IMR-90 (cell line): Measurements from ENCODE around the gene OTUD5. TPM values are rescaled to one million over a fixed set of nuclear protein-coding genes. Genes with fewer than 3 reads are reported as not detected.

Source experiments
- ATAC-seq: fragments of 200-7000 bp; cut with Tn5 transposase; 2 replicates; pipeline ENCODE4 v1.9.1; 2020; ENCODE audit warnings: low read depth, mild to moderate bottlenecking, moderate library complexity
- BruUV-seq: library from RNA; stranded (reverse); fragments of 400-500 nt; replicated peaks from 2 replicates; lab custom pipeline; 2021; lab: Mats Ljungman, UMichigan
- CTCF ChIA-PET: fragments of 300-600 bp; formaldehyde crosslinking; extraction: SDS; loops from one replicate; lab custom pipeline; 2021; ENCODE audit warnings: antibody characterized with exemption; lab: Yijun Ruan, JAX
- POLR2A ChIA-PET: fragments of 300-600 bp; sonication (Branson Sonifier 250); formaldehyde crosslinking; loops from one replicate; lab custom pipeline; 2022; ENCODE audit warnings: antibody characterized with exemption; ENCODE audit not compliant: unreplicated experiment; lab: Charles Lee
- DNase-seq: peaks from one replicate; pipeline ENCODE4 v3.0.0; 2013
- H2AFZ ChIP-seq: replicated peaks from 2 replicates; pipeline ENCODE3; 2013; ENCODE audit warnings: low read length, mild to moderate bottlenecking; ENCODE audit not compliant: poor library complexity
- H2AK5ac ChIP-seq: 2 replicates; pipeline ENCODE4 v1.6.1; 2013; ENCODE audit warnings: low read depth, low read length, inconsistent platforms
- H2AK9ac ChIP-seq: replicated peaks from 2 replicates; pipeline ENCODE3; 2013; ENCODE audit warnings: mild to moderate bottlenecking, low read depth, low read length, moderate library complexity; ENCODE audit not compliant: poor library complexity
- H2BK120ac ChIP-seq: 2 replicates; pipeline ENCODE4 v1.6.1; 2013; ENCODE audit warnings: low read depth, low read length, inconsistent platforms
- H2BK15ac ChIP-seq: 3 replicates; pipeline ENCODE4 v1.6.1; 2013; ENCODE audit warnings: low read depth, low read length, inconsistent platforms
- H2BK20ac ChIP-seq: 2 replicates; pipeline ENCODE4 v1.6.1; 2013; ENCODE audit warnings: low read depth, mild to moderate bottlenecking, inconsistent platforms, low read length, moderate library complexity
- H2BK5ac ChIP-seq: 2 replicates; pipeline ENCODE4 v1.6.1; 2013; ENCODE audit warnings: mild to moderate bottlenecking, low read depth, low read length, inconsistent platforms; ENCODE audit not compliant: poor library complexity, severe bottlenecking
- H3K14ac ChIP-seq: replicated peaks from 2 replicates; pipeline ENCODE4 v1.6.1; 2013; ENCODE audit warnings: low read depth, low read length, inconsistent platforms
- H3K18ac ChIP-seq: 2 replicates; pipeline ENCODE4 v1.6.1; 2013; ENCODE audit warnings: low read depth, low read length, control low read depth
- H3K23ac ChIP-seq: 2 replicates; pipeline ENCODE4 v1.6.1; 2013; ENCODE audit warnings: low read depth, low read length, inconsistent platforms
- H3K27ac ChIP-seq: 2 replicates; pipeline ENCODE4 v1.5.1; 2013; ENCODE audit warnings: mild to moderate bottlenecking, control low read depth, low read length; ENCODE audit not compliant: insufficient read depth
- H3K27me3 ChIP-seq: 2 replicates; pipeline ENCODE4 v1.6.1; 2013; ENCODE audit warnings: low read length; ENCODE audit not compliant: control insufficient read depth, insufficient read depth
- H3K36me3 ChIP-seq: 2 replicates; pipeline ENCODE4 v1.6.1; 2013; ENCODE audit warnings: low read length, mixed read lengths; ENCODE audit not compliant: control insufficient read depth, insufficient read depth
- H3K4ac ChIP-seq: 2 replicates; pipeline ENCODE4 v1.6.1; 2013; ENCODE audit warnings: low read depth, low read length, inconsistent platforms
- H3K4me1 ChIP-seq: 2 replicates; pipeline ENCODE4 v1.6.1; 2013; ENCODE audit warnings: low read length, mixed read lengths; ENCODE audit not compliant: control insufficient read depth, insufficient read depth
- H3K4me2 ChIP-seq: 2 replicates; pipeline ENCODE4 v1.6.1; 2013; ENCODE audit warnings: low read depth, mild to moderate bottlenecking, control low read depth, low read length, moderate library complexity
- H3K4me3 ChIP-seq: 2 replicates; pipeline ENCODE4 v1.5.1; 2013; ENCODE audit warnings: low read depth, mild to moderate bottlenecking, control low read depth, low read length, moderate library complexity; ENCODE audit not compliant: insufficient read depth
- H3K56ac ChIP-seq: 2 replicates; pipeline ENCODE4 v1.6.1; 2013; ENCODE audit warnings: low read length, inconsistent platforms; ENCODE audit not compliant: insufficient read depth; ENCODE audit errors: extremely low read depth
- H3K79me1 ChIP-seq, 2 experiments: 2 replicates each; pipeline ENCODE4 v1.6.1; 2013; ENCODE audit warnings: low read length in 2 of 2, inconsistent platforms in 1 of 2, low read depth in 1 of 2
- H3K9ac ChIP-seq: 2 replicates; pipeline ENCODE4 v1.6.1; 2013; ENCODE audit warnings: low read depth, low read length, control low read depth
- H3K9me1 ChIP-seq: 2 replicates; pipeline ENCODE4 v1.6.1; 2013; ENCODE audit warnings: low read length, inconsistent platforms; ENCODE audit not compliant: insufficient read depth
- H3K9me3 ChIP-seq: 2 replicates; pipeline ENCODE4 v1.6.1; 2013; ENCODE audit warnings: low read length; ENCODE audit not compliant: control insufficient read depth, insufficient read depth
- H4K20me1 ChIP-seq: 2 replicates; pipeline ENCODE4 v1.6.1; 2013; ENCODE audit warnings: low read length, inconsistent platforms; ENCODE audit not compliant: insufficient read depth
- H4K5ac ChIP-seq: 2 replicates; pipeline ENCODE4 v1.6.1; 2013; ENCODE audit warnings: mild to moderate bottlenecking, low read depth, low read length, control low read depth
- H4K8ac ChIP-seq, 2 experiments: 2 replicates each; pipeline ENCODE4 v1.6.1; 2013; ENCODE audit warnings: low read depth in 2 of 2, low read length in 2 of 2, control low read depth in 1 of 2, inconsistent platforms in 1 of 2
- H4K91ac ChIP-seq: 2 replicates; pipeline ENCODE4 v1.6.1; 2013; ENCODE audit warnings: low read depth, low read length, inconsistent platforms; ENCODE audit not compliant: insufficient read depth
- BHLHE40 ChIP-seq: fragments of 150-350 bp; IDR thresholded peaks from 2 replicates; pipeline ENCODE4 v1.6.1; 2016; ENCODE audit warnings: mild to moderate bottlenecking, low read depth, low read length
- CEBPB ChIP-seq: IDR thresholded peaks from 2 replicates; pipeline ENCODE4 v1.6.1; 2012; ENCODE audit warnings: low read depth, low read length, improper control_type of control experiment
- CHD1 ChIP-seq: IDR thresholded peaks from 2 replicates; pipeline ENCODE4 v1.6.1; 2012; ENCODE audit warnings: low read depth, low read length, improper control_type of control experiment
- FOS ChIP-seq: fragments of 150-350 bp; IDR thresholded peaks from 2 replicates; pipeline ENCODE4 v1.6.1; 2016; ENCODE audit warnings: low read depth, low read length
- MAFK ChIP-seq: IDR thresholded peaks from 2 replicates; pipeline ENCODE4 v1.6.1; 2012; ENCODE audit warnings: low read depth, low read length, improper control_type of control experiment
- MAZ ChIP-seq: IDR thresholded peaks from 2 replicates; pipeline ENCODE4 v1.6.1; 2012; ENCODE audit warnings: low read depth, mild to moderate bottlenecking, low read length, improper control_type of control experiment, moderate library complexity, borderline replicate concordance
- MXI1 ChIP-seq: IDR thresholded peaks from 2 replicates; pipeline ENCODE4 v1.6.1; 2012; ENCODE audit warnings: low read depth, mild to moderate bottlenecking, low read length, moderate library complexity, borderline replicate concordance
- NFE2L2 ChIP-seq: fragments of 150-350 bp; IDR thresholded peaks from 2 replicates; pipeline ENCODE4 v1.6.1; 2016; ENCODE audit warnings: low read depth, mild to moderate bottlenecking, low read length
- POLR2A ChIP-seq: IDR thresholded peaks from 2 replicates; pipeline ENCODE4 v1.6.1; 2012; ENCODE audit warnings: mild to moderate bottlenecking, low read depth, low read length
- RAD21 ChIP-seq: IDR thresholded peaks from 2 replicates; pipeline ENCODE4 v1.6.1; 2012; ENCODE audit warnings: low read length, improper control_type of control experiment
- RCOR1 ChIP-seq: IDR thresholded peaks from 2 replicates; pipeline ENCODE4 v1.6.1; 2012; ENCODE audit warnings: mild to moderate bottlenecking, low read length, improper control_type of control experiment; ENCODE audit not compliant: insufficient replicate concordance
- RFX5 ChIP-seq: IDR thresholded peaks from 2 replicates; pipeline ENCODE4 v1.8.0; 2012; ENCODE audit warnings: low read depth, mild to moderate bottlenecking, low read length, moderate library complexity
- SMC3 ChIP-seq: fragments of 150-350 bp; IDR thresholded peaks from 2 replicates; pipeline ENCODE4 v1.6.1; 2016; ENCODE audit warnings: low read depth, mild to moderate bottlenecking, antibody characterized with exemption, low read length, moderate library complexity
- WGBS, 2 experiments: methylation state at CpG; one replicate each; pipeline versions ENCODE4 v1.1.5 to v1.1.7; 2013; ENCODE audit warnings: missing lambda C conversion rate in 2 of 2; ENCODE audit not compliant: insufficient read length in 1 of 2; ENCODE audit errors: extremely low coverage in 2 of 2; 5-methylcytosine and 5-hydroxymethylcytosine counted together
- dilution Hi-C: fragments of 300-500 bp; cut with HindIII; formaldehyde crosslinking; loops from one replicate; pipeline ENCODE4 v1.14.3; 2018; ENCODE audit warnings: low sequenced_read_pairs; ENCODE audit not compliant: unreplicated experiment
- in situ Hi-C: fragments of 300-500 bp; cut with MboI; formaldehyde crosslinking; loops from 3 replicates; pipeline ENCODE4 v1.14.3; 2019; ENCODE audit warnings: low sequenced_read_pairs, inconsistent platforms, mixed read lengths
- intact Hi-C: fragments of 100-400 bp; cut with micrococcal nuclease; formaldehyde crosslinking; loops from 2 replicates; pipeline ENCODE4 v1.10.0; 2022
- polyA plus RNA-seq, 3 experiments: library from polyadenylated mRNA; depleted of rRNA; stranded (reverse); fragments of >200 nt; gene quantifications; 2 replicates each; pipeline ENCODE4 v1.2.3, GENCODE V29; 2012; ENCODE audit warnings: low replicate concordance in 1 of 3
- total RNA-seq: library from RNA; depleted of rRNA; stranded (reverse); fragments of >200 nt; gene quantifications from 2 replicates; pipeline ENCODE4 v1.2.3, GENCODE V29; 2012
- TF ChIP-seq, protein P1 (sequence below): fragments of 150-350 bp; IDR thresholded peaks from 2 replicates; pipeline ENCODE4 v1.6.1; 2017; ENCODE audit warnings: mild to moderate bottlenecking, antibody characterized with exemption, low read length, low read depth
- TF ChIP-seq, protein P2 (sequence below): conservative IDR thresholded peaks from 2 replicates; pipeline ENCODE4 v1.5.1; 2012; ENCODE audit warnings: mild to moderate bottlenecking, low read depth, low read length, improper control_type of control experiment

OTUD5 gene
- total and polyA plus RNA-seq, 2 of the 4 experiments (the other 2 are of a cell fraction): 30.6 to 50.4 TPM

DNA sequence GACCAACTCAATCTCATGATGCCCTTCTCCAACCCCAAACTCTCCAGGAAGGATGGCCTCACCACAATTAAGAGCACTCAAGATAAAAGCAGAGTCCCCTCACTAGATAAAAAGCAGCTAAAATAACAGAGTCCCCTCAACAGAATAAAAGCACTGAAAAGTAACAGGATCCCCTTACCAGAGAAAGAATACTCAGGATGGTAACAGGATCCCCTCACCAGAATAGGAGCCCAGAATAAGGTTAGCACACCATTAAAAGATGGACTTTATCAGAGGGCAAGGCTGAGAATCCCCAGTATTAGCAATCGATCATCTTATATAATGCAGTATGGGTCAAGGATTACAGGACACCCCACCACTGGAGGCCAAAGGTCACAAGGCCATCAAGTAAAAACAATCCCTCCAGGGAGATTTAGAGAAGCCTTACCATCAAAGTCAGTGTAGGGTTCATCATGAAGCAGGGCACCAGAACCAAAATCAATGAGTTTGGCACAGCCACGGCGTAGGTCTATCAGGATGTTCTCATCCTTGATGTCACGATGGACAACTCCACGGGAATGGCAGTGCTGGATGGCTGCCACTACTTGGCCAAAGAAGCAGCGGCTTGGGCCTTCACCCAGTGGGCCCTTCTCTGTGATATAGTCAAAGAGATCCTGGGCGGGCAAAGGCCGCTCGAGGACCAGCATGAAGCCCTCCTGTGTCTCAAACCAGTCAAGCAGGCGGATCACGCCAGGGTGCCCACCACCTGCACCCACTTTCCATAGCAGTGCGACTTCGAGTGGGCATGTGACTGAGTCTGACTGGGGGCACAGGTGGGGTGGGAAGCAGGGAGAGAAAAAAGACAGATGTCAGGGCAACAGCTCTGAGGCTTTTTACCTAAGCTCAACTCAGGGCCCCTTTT, 42.6 kb downstream of the OTUD5 start:
- no TSS peak for BruUV-seq
- H4K5ac ChIP-seq: no peak overlapping the region
- H3K9me1 ChIP-seq: 0 out of 2 replicates have a peak, but pooled peaks cover 5% of the 10 kb centered on the region
- H3K27ac ChIP-seq: no peak overlapping the region
- H4K91ac ChIP-seq: no peak overlapping the region
- H3K9ac ChIP-seq: no peak overlapping the region
- H3K27me3 ChIP-seq: no peaks in the 10 kb centered on the region
- DNase-seq: no peak
- H4K8ac ChIP-seq: no peak overlapping the region
- intact Hi-C loops: loop anchor here (5.0 kb wide), 1 partner anchor 127 kb away; the partner anchor contains the start of gene TFE3
- no peak overlapping the region for H3K4me2 ChIP-seq
- ATAC-seq: no peak
- H2BK120ac ChIP-seq: no peak overlapping the region
- no peak overlapping the region for H3K4ac ChIP-seq
- H3K14ac ChIP-seq: no peak overlapping the region
- dilution Hi-C loops: no loop called here
- WGBS, 2 experiments: 97% methylated on average over 3 of the region's 13 CpGs; no CpG with 5 or more reads in 1 of the 2 experiments
- no peak overlapping the region for H2AK5ac ChIP-seq
- H3K23ac ChIP-seq: no peak overlapping the region
- H3K4me1 ChIP-seq: peaks cover 5% of the 10 kb centered on the region
- H2AFZ ChIP-seq: no peak overlapping the region
- in situ Hi-C loops: no loop called here
- no peaks in the 10 kb centered on the region for H3K36me3 ChIP-seq
- no peak overlapping the region for H2BK15ac ChIP-seq
- H2AK9ac ChIP-seq: no peak overlapping the region
- ChIA-PET CTCF (interaction anchor here (0.6 kb wide), 1 partner anchor 1220 kb away, joined by 6 read pairs; no protein-coding TSS in a partner anchor), POLR2A (no interaction called here)
- H2BK20ac ChIP-seq: no peak overlapping the region
- no peak overlapping the region for H3K18ac ChIP-seq
- no peak overlapping the region for H3K4me3 ChIP-seq
- H3K79me1 ChIP-seq: peaks cover 17 to 35% of the 10 kb centered on the region in 2 experiments
- H3K9me3 ChIP-seq: no peaks in the 10 kb centered on the region
- no peak overlapping the region for H2BK5ac ChIP-seq
- no peak overlapping the region for H3K56ac ChIP-seq
- 0 out of 2 replicates have a peak, but pooled peaks cover 7% of the 10 kb centered on the region for H4K20me1 ChIP-seq
- TF ChIP-seq CEBPB (no peak), RCOR1 (no peak), MXI1 (no peak), MAFK (no peak), RAD21 (no peak), FOS (no peak), MAZ (no peak), CHD1 (no peak), RFX5 (no peak), POLR2A (no peak), NFE2L2 (no peak), SMC3 (no peak), BHLHE40 (no peak)
- TF ChIP-seq, protein P1, sequence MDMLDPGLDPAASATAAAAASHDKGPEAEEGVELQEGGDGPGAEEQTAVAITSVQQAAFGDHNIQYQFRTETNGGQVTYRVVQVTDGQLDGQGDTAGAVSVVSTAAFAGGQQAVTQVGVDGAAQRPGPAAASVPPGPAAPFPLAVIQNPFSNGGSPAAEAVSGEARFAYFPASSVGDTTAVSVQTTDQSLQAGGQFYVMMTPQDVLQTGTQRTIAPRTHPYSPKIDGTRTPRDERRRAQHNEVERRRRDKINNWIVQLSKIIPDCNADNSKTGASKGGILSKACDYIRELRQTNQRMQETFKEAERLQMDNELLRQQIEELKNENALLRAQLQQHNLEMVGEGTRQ: no peak
- TF ChIP-seq, protein P2, sequence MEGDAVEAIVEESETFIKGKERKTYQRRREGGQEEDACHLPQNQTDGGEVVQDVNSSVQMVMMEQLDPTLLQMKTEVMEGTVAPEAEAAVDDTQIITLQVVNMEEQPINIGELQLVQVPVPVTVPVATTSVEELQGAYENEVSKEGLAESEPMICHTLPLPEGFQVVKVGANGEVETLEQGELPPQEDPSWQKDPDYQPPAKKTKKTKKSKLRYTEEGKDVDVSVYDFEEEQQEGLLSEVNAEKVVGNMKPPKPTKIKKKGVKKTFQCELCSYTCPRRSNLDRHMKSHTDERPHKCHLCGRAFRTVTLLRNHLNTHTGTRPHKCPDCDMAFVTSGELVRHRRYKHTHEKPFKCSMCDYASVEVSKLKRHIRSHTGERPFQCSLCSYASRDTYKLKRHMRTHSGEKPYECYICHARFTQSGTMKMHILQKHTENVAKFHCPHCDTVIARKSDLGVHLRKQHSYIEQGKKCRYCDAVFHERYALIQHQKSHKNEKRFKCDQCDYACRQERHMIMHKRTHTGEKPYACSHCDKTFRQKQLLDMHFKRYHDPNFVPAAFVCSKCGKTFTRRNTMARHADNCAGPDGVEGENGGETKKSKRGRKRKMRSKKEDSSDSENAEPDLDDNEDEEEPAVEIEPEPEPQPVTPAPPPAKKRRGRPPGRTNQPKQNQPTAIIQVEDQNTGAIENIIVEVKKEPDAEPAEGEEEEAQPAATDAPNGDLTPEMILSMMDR: no peak
